GM12878 (cell line): ENCODE data around the gene ENOX2. TPM values are rescaled to one million over a fixed set of nuclear protein-coding genes. Genes with fewer than 3 reads are reported as not detected.
"Not testable (repeated sequence)": the region's sequence is repeated elsewhere in the genome, so short reads cannot be mapped to it uniquely, and the experiment has no call there.

ENCODE experiments used
- ATAC-seq: fragments of 200-7000 bp; cut with Tn5 transposase; 3 replicates; pipeline ENCODE4 v1.9.1; 2020; ENCODE audit warnings: mild to moderate bottlenecking, moderate library complexity
- BruUV-seq: library from RNA; stranded (reverse); fragments of 400-500 nt; replicated peaks from 2 replicates; lab custom pipeline; 2021; lab: Mats Ljungman, UMichigan
- CTCF ChIA-PET: fragments of 300-600 bp; sonication (Branson Sonifier 250); formaldehyde crosslinking; extraction: SDS; loops from one replicate; lab custom pipeline; 2021; ENCODE audit warnings: inconsistent platforms; lab: Yijun Ruan, JAX
- POLR2A ChIA-PET: fragments of 350-600 bp; formaldehyde crosslinking; extraction: SDS; loops from one replicate; lab custom pipeline; 2021; ENCODE audit warnings: inconsistent platforms; lab: Charles Lee
- RAD21 ChIA-PET: fragments of 300-600 bp; sonication (Branson Sonifier 250); formaldehyde crosslinking; loops from one replicate; lab custom pipeline; 2023; ENCODE audit warnings: antibody characterized with exemption; ENCODE audit not compliant: unreplicated experiment; lab: Charles Lee
- SMC1A ChIA-PET: fragments of 300-600 bp; sonication (Branson Sonifier 250); formaldehyde crosslinking; loops from one replicate; lab custom pipeline; 2023; ENCODE audit not compliant: unreplicated experiment, uncharacterized antibody; lab: Charles Lee
- DNase-seq: peaks from one replicate; pipeline ENCODE4 v3.0.0-alpha.2; 2011; ENCODE audit warnings: low read depth, low spot score
- FAIRE-seq: peaks from 3 replicates; lab custom pipeline; 2011; peaks lifted over from hg19 to GRCh38; lab: Jason Lieb, UNC
- H2AFZ ChIP-seq: 2 replicates; pipeline ENCODE4 v1.6.0; 2011; ENCODE audit warnings: low read depth, low read length, control low read depth; ENCODE audit not compliant: control insufficient read depth
- H3K27ac ChIP-seq: 2 replicates; pipeline ENCODE4 v1.5.1; 2011; ENCODE audit warnings: control low read depth; ENCODE audit not compliant: control insufficient read depth, insufficient read depth
- H3K27me3 ChIP-seq, 2 experiments: replicated peaks in 1 of 2; 2 replicates each; pipeline versions ENCODE4 v1.6.0 to v1.6.1; 2011; ENCODE audit warnings: low read length in 1 of 2; ENCODE audit not compliant: control insufficient read depth in 2 of 2, insufficient read depth in 2 of 2
- H3K36me3 ChIP-seq, 2 experiments: 2 replicates each; pipeline ENCODE4 v1.5.1; 2011; ENCODE audit warnings: low read length in 1 of 2; ENCODE audit not compliant: control insufficient read depth in 2 of 2, insufficient read depth in 2 of 2
- H3K4me1 ChIP-seq: 2 replicates; pipeline ENCODE4 v1.6.1; 2011; ENCODE audit warnings: mild to moderate bottlenecking, low read length, moderate library complexity, mixed read lengths; ENCODE audit not compliant: control insufficient read depth, insufficient read depth
- H3K4me2 ChIP-seq: 2 replicates; pipeline ENCODE4 v1.6.0; 2011; ENCODE audit warnings: control low read depth; ENCODE audit not compliant: control insufficient read depth, insufficient read depth
- H3K4me3 ChIP-seq: fragments of 200-600 bp; sonication (generic); 2 replicates; pipeline ENCODE4 v1.5.1; 2016
- H3K79me2 ChIP-seq: 2 replicates; pipeline ENCODE4 v1.6.0; 2011; ENCODE audit warnings: low read length; ENCODE audit not compliant: control insufficient read depth, insufficient read depth
- H3K9ac ChIP-seq: 2 replicates; pipeline ENCODE4 v1.8.0; 2011; ENCODE audit warnings: low read length, control low read depth, mixed read lengths; ENCODE audit not compliant: control insufficient read depth, insufficient read depth
- H3K9me3 ChIP-seq: replicated peaks from 3 replicates; pipeline ENCODE4 v1.5.1; 2011; ENCODE audit warnings: mild to moderate bottlenecking, low read length; ENCODE audit not compliant: control insufficient read depth, insufficient read depth
- H4K20me1 ChIP-seq: 2 replicates; pipeline ENCODE4 v1.6.0; 2011; ENCODE audit not compliant: control insufficient read depth, insufficient read depth
- CEBPB ChIP-seq, 2 experiments: fragments of 150-350 bp in 1 of 2; IDR thresholded peaks; 2 replicates each; pipeline ENCODE4 v1.6.1; 2012 to 2014; ENCODE audit warnings: low read depth in 2 of 2, low read length in 2 of 2, borderline replicate concordance in 1 of 2, inconsistent platforms in 1 of 2
- IKZF1 ChIP-seq: fragments of 450-650 bp; conservative IDR thresholded peaks from 2 replicates; pipeline ENCODE4 v1.6.1; 2017; ENCODE audit warnings: antibody characterized with exemption, mild to moderate bottlenecking
- KDM1A ChIP-seq: fragments of 200-600 bp; sonication (generic); IDR thresholded peaks from 2 replicates; pipeline ENCODE4 v1.6.1; 2016; ENCODE audit warnings: borderline replicate concordance
- PML ChIP-seq: IDR thresholded peaks from 2 replicates; pipeline ENCODE4 v1.6.1; 2012; ENCODE audit warnings: low read length, inconsistent platforms
- POU2F2 ChIP-seq: IDR thresholded peaks from 3 replicates; pipeline ENCODE4 v1.6.1; 2011; ENCODE audit warnings: low read depth, mild to moderate bottlenecking, low read length, borderline replicate concordance
- RAD21 ChIP-seq: IDR thresholded peaks from 2 replicates; pipeline ENCODE4 v1.6.1; 2011; ENCODE audit warnings: mild to moderate bottlenecking, low read depth, low read length, moderate library complexity; ENCODE audit not compliant: insufficient read depth
- RBBP5 ChIP-seq: fragments of 200-600 bp; sonication (generic); conservative IDR thresholded peaks from 2 replicates; pipeline ENCODE4 v1.6.1; 2016
- ZBTB4 ChIP-seq: fragments of 450-650 bp; formaldehyde crosslinking; IDR thresholded peaks from 2 replicates; pipeline ENCODE4 v1.4.0; 2022; ENCODE audit warnings: mild to moderate bottlenecking, moderate library complexity
- WGBS: methylation state at CpG from one replicate; pipeline ENCODE4 v1.1.6; 2016; ENCODE audit warnings: low lambda C conversion rate; ENCODE audit not compliant: insufficient replicate concordance, insufficient coverage; ENCODE audit errors: missing lambda C conversion rate; 5-methylcytosine and 5-hydroxymethylcytosine counted together
- in situ Hi-C: fragments of 300-500 bp; cut with MboI; formaldehyde crosslinking; loops from 9 replicates; pipeline ENCODE4 v1.14.3; 2018; ENCODE audit warnings: mixed read lengths
- intact Hi-C: fragments of 100-400 bp; cut with micrococcal nuclease; formaldehyde crosslinking; loops from one replicate; pipeline ENCODE4 v1.14.2; 2022; ENCODE audit not compliant: unreplicated experiment
- polyA plus RNA-seq, 11 experiments: library from polyadenylated mRNA; depleted of rRNA in 4 of 11; unstranded in 6 of 11; stranded (reverse) in 5 of 11; fragments of >200 nt; fragmentation: Nextera tagmentation in 4 of 11; fragmentation: Illumina TruSeq in 1 of 11; extraction: Ambion mirVana in 4 of 11; extraction: Trizol in 1 of 11; gene quantifications; 1 replicate in 1 of 11; 2 replicates in 10 of 11; pipeline versions ENCODE4 v1.2.1 to v1.2.3, GENCODE V29; 2011 to 2016; ENCODE audit warnings: inconsistent platforms in 2 of 11, missing spikeins in 2 of 11, low read depth in 1 of 11
- total RNA-seq, 4 experiments: library from RNA; depleted of rRNA in 3 of 4; stranded (reverse); fragments of >200 nt in 3 of 4; fragmentation: Illumina TruSeq in 1 of 4; extraction: Trizol in 1 of 4; gene quantifications; 2 replicates each; pipeline versions ENCODE4 v1.2.1 to v1.2.3, GENCODE V29; 2013 to 2021

Gene ENOX2
- total and polyA plus RNA-seq, 10 of the 15 experiments (the other 5 are each of a cell fraction or from before 2014, with no cell fraction given): 3.2 to 13.0 (median 7.7) TPM

GRCh38 chrX:130933358-130933757, 30.3 kb upstream of the ENOX2 start (continued):
- TF ChIP-seq IKZF1 (no peak), POU2F2 (no peak), CEBPB (IDR thresholded peaks at IDR 0.05; ENCODE audit: borderline replicate concordance in 1 of 2, low read depth in 2 of 2, low read length in 2 of 2) (no peak), ZBTB4 (no peak), RBBP5 (no peak), KDM1A (no peak), RAD21 (no peak), PML (no peak)

GRCh38 chrX:130920405-130920804, 17.4 kb upstream of the ENOX2 start:
- H3K4me1 ChIP-seq, H3K27ac ChIP-seq, H3K36me3 ChIP-seq, ATAC-seq, intact Hi-C loops, H3K9me3 ChIP-seq, H3K79me2 ChIP-seq, H3K4me2 ChIP-seq, DNase-seq, H2AFZ ChIP-seq, BruUV-seq, SMC1A ChIA-PET, POLR2A ChIA-PET, CTCF ChIA-PET, H3K4me3 ChIP-seq, in situ Hi-C loops, H3K27me3 ChIP-seq, H4K20me1 ChIP-seq, FAIRE-seq, RAD21 ChIA-PET, H3K9ac ChIP-seq: not testable (repeated sequence)
- 0% methylated on average over 2 of the region's 2 CpGs for WGBS

GRCh38 chrX:130919676-130920075, 16.7 kb upstream of the ENOX2 start:
- H3K27me3 ChIP-seq, H3K4me2 ChIP-seq, DNase-seq, H3K9me3 ChIP-seq, BruUV-seq, FAIRE-seq, POLR2A ChIA-PET, H3K79me2 ChIP-seq, H3K4me3 ChIP-seq, RAD21 ChIA-PET, H2AFZ ChIP-seq, H4K20me1 ChIP-seq, H3K36me3 ChIP-seq, H3K9ac ChIP-seq, H3K27ac ChIP-seq, H3K4me1 ChIP-seq, ATAC-seq: not testable (repeated sequence)
- WGBS: 0% methylated on average over 1 of the region's 1 CpG
- ChIA-PET CTCF (interaction anchor here (1.4 kb wide), 1 partner anchor 379 kb away, joined by 3 read pairs; no protein-coding TSS in a partner anchor), SMC1A (interaction anchor here (0.7 kb wide), 1 partner anchor 1060 kb away, joined by 3 read pairs; no protein-coding TSS in a partner anchor)
- in situ Hi-C loops: loop anchor here (5.0 to 10.0 kb wide), 3 partner anchors 377 to 1315 kb away; no protein-coding TSS in a partner anchor
- intact Hi-C loops: loop anchor here (5.0 to 10.0 kb wide), 2 partner anchors 187 to 1315 kb away; no protein-coding TSS in a partner anchor
